HuH-7.5 (cell line): ENCODE data around the gene KLC4.

Experiments used
- DNase-seq: peaks from one replicate; pipeline ENCODE4 v3.0.0; 2011; ENCODE audit warnings: low spot score

The KLC4 gene

GRCh38 chr6:43059168-43060033, at the start of gene KLC4, which contains the start of gene MRPL2:
KLC4 (plus strand) TSS chr6:43059631; CDS start chr6:43061336, 1,705 bp downstream.
MRPL2 (minus strand) TSS chr6:43059434; CDS start chr6:43059381, 53 bp downstream.
- peak; percentile 97 for DNase-seq

GRCh38 chr6:43011207-43011606, 48.2 kb upstream of the KLC4 start:
- DNase-seq, result no peak

DNA sequence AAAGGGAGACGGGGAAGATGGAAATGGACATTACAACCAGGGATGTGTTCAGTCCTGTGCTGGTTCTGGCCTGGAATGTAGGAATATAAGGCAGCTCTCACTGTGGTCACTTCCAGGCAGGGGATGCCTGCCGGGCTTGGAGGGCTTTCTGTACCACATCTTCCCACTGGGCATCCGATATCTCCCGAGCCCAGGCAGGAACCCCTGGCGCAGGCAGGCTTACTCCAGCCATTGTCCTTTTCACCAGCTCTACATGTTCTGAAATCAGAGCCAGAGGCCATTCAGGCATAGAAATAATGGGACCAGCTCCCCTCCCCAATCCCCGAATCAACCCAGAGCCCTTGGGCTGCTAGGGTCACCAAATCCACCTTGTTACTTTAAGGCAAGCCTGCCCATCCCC, 47.1 kb upstream of the KLC4 start:
- DNase-seq, result no peak

DNA sequence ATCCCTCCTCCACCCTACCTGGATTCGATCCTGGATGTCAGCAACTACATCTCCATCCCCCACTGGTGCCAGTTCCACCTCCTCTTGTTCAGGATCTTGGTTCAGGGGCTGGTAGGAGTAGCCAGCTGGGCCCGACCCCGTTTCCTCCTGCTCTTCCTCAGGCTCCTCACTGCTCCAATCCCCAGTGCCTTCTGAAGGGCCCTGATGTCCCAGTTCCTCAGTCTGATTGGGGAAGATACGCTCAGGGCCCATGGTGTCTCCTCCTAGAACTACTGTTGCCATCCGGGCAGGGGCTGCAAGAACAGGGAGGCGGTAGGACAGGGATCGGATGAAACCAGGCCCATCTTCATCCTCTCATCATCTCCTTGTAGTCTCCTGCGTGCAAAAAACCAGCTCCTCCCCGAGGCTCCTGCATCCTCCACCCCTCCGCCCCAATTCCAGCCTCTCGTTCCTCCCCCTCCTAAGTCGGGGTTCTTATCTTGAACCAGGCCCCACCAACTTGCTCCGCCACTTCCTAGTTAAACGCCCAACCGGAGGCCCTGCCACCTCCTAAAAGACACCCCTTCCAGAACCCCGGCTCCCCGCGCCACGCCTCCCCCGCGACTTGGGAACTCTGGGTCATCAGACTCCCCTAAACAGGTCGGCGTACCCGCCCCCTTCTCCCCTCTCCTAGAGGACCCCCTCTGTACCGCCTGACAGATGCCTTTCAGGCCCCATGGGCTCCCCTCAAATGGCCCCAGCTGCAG, 46.2 kb upstream of the KLC4 start:
- DNase-seq, result no peak

- peak; percentile 91 for DNase-seq
Observed at GRCh38 chr6:43013843-43014433, 45.5 kb upstream of the KLC4 start, which contains the start of the genes KLHDC3 and MEA1. KLHDC3 (plus strand) TSS chr6:43014249; CDS start chr6:43017193, 2,944 bp downstream. MEA1 (minus strand) TSS chr6:43013946; CDS start chr6:43013813, 133 bp downstream.

DNA sequence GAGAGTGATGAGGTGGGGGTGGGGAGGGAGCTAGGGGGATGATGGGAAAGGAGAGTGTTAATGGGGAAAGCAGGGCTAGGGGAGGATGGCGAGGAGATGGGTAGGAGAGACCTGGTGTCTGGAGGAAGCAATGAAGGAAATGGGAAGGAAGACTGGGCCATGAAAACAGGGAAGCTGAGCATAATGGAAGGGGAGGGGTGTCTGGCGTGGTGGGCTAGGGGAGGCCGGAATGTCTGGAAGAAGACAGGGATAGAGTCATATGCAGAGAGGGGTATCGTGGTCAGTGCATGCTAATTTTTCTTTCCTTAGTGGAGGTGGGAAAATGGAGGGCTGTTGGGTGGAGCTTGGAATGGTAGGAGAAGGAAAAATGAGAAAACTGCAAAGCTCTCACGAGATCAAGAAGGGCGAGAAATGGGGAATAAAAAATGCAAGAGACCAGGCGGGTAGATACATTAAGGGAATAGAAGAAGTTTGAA, 45.0 kb upstream of the KLC4 start:
- no peak for DNase-seq

DNA sequence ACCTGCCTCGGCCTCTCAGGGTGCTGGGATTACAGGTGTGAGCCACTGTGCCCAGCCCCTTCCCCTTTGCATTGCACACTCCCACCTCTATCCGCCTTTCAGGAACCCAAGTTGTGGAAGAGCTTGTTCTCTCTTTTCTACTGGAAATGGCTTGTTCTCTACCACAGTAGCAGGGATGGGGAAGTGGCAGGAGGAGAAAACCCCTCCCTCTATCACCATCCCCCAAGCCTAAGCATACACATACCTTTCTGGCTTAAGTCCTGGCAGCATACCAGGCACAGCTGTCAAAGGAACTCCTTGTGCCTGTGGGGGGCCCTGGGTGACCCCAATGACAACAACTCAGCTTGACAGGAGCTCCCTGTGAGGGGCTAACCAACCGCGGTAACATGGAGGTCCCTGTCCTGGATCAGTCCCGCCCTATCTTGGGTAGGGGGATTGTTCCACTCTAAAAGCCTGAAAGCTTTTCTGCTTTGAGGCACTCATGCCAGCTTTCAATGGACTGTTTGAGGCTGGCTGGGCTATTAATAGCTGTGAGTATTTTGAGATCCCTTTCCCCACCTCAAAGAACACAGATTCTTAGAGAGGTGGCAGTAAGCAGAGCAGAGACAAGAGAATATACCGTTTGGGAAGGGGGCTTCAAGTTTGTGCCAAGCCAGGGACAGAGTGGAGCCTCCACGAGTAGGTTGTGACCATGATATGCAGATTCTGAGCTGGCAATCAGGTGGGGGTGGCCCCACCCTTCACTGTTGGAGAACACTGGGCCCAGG, 43.1 kb upstream of the KLC4 start:
- DNase-seq, result no peak

- DNase-seq, result no peak
Observed at GRCh38 chr6:43016943-43017334, 42.5 kb upstream of the KLC4 start.

DNA sequence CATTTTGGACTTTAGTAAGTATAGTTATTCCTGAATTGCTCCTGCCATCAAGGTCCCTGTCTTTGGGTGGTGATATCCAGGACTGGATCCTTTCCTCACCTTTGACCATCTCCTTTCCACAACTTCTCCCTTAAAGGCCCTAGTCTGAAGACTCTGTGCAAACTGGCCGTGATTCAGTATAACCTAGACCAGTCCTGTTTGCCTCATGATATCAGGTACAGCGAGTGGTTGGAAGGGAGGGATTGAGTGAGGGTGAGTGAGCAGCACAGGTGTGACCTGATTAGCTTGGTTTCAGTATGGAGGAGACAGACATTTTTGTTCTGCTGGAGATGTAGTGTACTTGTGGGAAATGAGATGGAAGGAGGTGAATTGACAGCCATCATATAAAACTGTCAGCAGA, 40.3 kb upstream of the KLC4 start:
- DNase-seq, result no peak

DNA sequence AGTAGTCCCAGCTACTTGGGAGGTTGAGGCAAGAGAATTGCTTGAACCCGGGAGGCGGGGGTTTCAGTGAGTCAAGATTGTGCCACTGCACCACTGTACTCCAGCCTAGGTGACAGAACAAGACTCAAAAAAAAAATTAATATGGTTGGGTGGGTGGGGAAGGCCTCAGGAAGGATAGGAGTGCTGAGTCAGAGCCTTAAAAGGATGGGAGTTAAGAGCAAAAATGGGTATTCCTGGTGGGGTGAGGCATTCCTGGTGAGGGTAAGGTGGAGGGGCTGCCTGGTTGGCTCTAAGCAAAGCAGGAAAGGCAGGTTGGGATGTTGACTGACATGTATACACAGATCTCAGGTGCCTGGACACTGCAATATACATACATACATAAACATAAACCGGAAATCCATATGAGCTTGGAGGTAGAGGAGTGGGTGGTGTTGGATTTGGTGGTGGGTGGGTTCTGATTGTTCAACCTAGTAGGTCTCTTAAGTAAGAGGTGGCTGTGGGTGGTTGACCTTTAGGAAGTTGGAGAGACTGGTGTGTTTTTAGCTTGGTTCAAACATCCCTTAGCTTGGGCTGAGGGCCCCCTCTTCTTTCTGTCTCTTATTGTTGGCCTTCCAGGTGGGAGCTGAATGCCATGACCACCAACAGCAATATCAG, 39.3 kb upstream of the KLC4 start:
- no peak for DNase-seq

DNA sequence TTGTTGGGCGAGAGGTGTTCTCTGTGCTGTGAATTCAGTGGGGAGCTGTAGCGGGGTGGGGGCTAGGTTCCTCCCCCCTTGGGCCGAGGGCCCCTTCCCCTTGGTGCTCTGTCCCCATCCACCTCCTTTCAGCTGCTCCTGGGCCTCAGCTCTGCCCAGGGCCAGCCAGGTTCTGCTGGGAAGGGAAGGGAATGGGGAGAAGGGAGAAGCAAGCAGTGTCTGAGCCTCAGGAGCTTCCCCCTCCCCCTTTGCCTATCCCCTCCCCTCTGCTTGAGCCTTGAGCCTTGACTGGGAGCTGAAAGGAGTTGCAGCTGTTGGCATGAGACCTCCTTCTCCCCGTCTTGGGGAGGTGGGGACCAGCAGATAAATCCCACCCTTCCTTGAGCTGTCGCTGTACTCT, 38.6 kb upstream of the KLC4 start:
- DNase-seq, result peak; percentile 22

GRCh38 chr6:43021270-43022047, 38.0 kb upstream of the KLC4 start, which contains the start of gene RRP36:
RRP36 (plus strand) TSS chr6:43021623; CDS start chr6:43021655, 32 bp downstream.
- DNase-seq, result peak; percentile 77

DNA sequence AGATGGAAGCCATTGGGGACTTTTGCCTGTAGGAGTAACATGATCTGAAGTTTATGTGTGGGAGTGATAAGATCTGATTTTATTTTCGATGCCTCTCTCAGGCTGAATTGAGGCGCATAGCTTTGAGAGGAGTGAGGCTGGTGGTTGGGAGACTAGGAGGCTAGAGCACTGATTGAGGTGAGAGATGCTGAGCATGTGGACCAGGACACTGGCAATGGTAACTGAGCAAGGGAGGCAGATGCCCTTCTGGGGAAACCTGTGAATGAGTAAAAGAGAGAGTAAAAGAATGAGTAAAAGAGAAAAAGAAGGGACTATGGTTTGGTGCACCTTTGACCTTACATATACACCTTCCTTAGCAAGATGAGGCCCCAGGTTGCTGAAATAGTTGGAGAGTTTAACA, 35.0 kb upstream of the KLC4 start:
- no peak for DNase-seq

GRCh38 chr6:43026365-43026764, 33.1 kb upstream of the KLC4 start:
- no peak for DNase-seq

- no peak for DNase-seq
Observed at GRCh38 chr6:43029120-43029519, 30.3 kb upstream of the KLC4 start.

DNA sequence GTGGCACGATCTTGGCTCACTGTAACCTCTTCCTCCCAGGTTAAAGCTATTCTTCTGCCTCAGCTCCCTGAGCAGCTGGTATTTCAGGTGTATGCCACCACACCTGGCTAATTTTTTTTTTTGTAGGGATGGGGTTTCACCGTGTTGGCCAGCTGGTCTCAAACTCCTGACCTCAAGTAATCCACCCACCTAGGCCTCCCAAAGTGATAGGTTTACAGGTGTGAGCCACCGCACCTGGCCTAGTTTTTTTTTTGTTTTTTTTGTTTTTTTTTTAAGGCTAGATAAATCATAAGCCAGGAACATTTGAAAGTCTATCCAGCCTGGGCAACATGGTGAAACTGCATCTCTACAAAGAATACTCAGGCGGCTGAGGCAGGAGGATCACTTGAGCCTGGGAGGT, 27.1 kb upstream of the KLC4 start:
- no peak for DNase-seq

DNA sequence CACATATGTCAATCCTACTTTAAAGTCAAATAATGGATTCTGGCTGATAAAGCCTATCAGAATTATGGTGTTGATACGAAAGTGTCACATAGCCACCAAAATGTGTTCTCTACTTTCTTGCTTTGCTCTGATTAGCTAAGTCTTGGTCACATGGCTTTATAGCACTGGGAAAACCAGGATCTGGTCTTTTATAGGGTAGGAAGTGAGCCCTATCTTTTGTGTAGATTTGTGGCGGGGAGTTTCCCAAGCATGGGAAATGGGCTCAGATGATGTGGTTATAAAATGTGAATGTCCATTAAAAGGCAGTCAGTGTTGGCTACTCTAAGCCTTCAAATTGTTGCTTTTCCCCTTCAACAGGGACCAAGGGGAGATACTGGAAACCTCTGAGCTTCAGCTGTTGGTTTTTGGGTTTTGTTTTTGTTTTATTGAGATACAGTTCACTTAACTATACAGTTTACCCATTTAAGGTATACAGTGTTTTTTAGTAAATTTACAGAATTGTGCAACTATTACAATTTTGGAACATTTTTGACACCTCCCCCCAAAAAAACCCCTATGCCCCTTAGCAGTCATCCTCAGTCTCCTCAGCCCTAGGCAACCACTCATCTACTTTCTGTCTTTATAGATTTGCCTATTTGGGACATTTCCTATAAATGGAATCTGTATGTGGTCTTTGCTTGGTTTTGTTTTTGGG, 25.8 kb upstream of the KLC4 start:
- DNase-seq, result no peak

DNA sequence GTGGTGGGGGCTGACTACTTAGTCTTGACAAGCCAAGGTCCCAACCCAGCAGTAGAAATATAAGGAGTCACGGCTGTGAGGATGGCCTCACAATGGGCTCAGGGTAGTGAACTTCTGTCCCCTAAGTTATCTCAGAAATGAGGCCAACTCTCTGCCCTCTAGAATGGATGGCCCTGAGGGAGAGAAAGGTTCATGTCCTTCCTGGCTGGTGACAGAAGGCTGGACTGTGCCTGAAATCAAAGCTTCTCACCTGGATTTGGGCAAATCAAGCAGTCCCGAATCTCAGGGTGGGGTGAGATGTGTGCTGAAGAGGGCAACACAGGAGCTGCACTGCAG, 25.3 kb upstream of the KLC4 start:
- no peak for DNase-seq

GRCh38 chr6:43035495-43036194, 23.8 kb upstream of the KLC4 start:
- DNase-seq, result no peak
